ENCODE results near the gene OTOP3.

The OTOP3 gene

DNA sequence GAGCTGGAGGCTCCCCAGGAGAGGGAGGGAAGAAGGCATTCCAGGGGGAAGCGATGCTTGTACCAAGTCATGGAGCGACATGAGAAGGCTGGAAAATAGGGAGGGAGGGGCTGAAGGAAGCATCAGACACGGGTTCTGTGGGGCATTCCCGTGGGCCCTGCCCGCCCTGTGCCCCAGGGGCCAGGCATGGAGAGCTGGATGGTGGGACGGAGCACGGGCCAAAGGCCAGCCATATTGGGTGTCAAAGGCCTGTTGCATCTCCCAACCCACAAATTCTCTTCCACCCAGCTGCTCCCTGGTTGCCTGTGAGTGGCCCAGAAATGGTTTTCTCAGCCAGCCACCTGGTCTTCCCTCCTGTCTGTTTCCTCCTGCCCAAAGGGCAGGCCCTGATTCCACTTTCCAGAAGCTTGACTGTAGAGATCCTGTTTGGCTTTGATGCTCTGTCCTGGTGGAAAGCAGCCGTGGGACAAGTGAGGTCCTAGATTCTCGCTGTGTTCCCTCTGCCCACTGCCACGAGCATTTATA lies 54.9 kb downstream of the OTOP3 start:
- no peak for DNase-seq

DNA sequence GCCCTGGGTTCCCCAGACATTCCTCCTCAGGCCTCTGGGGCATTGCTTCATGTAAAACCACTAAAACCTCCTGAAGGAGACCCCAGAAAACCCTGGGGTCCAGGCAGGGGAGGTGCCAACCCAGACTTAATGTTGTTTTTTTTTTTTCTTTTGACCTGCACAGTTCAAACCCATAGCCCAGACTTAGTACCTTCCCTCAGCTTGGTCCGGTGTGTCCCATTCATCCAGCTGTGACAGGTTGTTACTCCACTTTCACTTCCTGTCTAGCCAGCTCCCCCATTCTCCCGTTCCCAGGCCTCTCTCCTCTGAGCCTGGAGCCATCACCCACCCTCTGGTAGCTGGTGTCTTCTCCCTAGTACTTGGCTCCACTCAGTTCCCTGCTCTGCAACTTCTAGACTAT lies 56.5 kb downstream of the OTOP3 start:
- no peak for DNase-seq

DNA sequence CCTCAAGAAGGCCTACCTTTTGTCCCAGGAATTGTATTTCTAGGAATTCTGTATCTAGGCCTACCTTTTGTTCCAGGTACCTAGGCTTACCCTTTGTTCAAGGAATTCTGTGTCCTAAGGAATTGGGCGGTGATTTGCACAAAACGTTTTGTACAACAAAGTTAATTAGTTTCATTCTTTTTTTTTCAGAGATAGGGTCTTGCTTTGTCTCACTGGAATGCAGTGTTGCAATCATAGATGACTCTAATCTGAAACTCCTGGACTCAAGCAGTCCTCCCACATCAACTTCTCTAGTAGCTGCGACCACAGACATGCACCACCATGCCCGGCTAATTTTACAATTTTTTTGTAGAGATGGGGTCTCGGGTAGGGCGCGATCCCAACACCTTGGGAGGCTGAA lies 58.7 kb downstream of the OTOP3 start:
- no peak for DNase-seq

DNA sequence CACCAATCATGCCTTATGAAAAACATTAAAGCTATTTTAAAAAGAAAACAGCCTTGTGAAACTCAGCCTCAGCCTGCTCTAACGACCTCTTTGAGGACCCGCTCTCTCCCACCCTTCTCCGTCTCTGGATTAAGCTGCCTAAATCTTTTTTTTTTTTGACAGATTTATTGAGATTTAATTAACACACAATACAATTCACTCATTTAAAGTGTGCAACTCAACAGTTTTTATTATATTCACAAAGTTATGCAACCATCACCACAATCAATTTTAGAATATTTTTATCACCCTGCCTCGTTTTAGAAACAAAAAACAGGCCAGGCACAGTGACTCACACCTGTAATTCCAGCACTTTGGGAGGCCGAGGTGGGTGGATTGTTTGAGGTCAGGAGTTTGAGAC lies 60.1 kb downstream of the OTOP3 start:
- no peak for DNase-seq

DNA sequence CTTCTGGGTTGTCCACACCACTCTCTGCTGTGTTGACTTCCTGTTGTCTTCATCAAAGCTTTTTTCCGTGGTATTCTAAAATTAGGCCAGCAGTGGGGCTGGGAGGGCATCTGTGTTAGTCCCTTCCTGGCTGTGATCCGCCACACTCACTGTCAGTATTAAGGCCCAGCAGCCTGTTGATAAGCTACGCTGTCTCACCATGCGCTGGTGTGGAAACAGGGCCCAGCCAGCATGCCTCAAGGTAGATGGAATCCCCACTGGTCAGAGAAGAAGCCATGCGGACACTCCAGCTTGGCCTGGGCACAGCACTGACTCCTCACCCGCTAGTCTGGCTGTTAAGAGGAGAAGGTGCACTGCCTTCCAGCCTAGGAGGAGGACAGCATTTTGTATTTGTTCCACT lies 63.1 kb downstream of the OTOP3 start:
- no peak for DNase-seq

DNA sequence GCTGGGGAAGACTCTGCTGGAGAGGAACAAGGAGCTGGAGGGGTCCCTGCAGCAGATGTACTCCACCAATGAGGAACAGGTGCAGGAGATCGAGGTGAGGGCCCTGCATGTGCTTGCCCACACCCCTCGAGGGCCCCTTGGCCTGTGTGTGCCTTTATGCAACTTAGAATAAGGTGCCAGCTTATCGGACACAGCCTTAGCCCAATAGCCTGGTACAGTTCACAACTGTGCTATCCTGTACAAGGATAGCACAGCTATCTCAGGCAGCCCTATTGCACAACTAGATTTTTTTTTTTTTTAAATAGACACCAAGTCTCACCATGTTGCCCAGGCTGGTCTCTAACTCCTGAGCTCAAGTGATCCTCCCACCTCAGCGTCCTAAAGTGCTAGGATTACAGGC lies 63.8 kb downstream of the OTOP3 start:
- no peak for DNase-seq
